Mesodermal cell (in vitro differentiated cells): Measurements from ENCODE around the gene KRTAP9-6.

ENCODE experiments used
- H3K27ac ChIP-seq: 2 replicates; pipeline ENCODE4 v1.7.0; 2013; ENCODE audit warnings: mild to moderate bottlenecking, low read depth, low read length, moderate library complexity; ENCODE audit not compliant: severe bottlenecking
- H3K36me3 ChIP-seq: 2 replicates; pipeline ENCODE4 v1.7.1; 2013; ENCODE audit warnings: mild to moderate bottlenecking, low read length, moderate library complexity; ENCODE audit not compliant: control insufficient read depth, insufficient read depth
- H3K4me1 ChIP-seq: one replicate; pipeline ENCODE4 v1.7.1; 2013; ENCODE audit warnings: mild to moderate bottlenecking, low read length; ENCODE audit not compliant: insufficient read depth, control insufficient read depth, poor library complexity, severe bottlenecking
- H3K4me3 ChIP-seq: 2 replicates; pipeline ENCODE4 v1.7.0; 2013; ENCODE audit warnings: low read length, control low read depth, mild to moderate bottlenecking; ENCODE audit not compliant: insufficient read depth, poor library complexity, severe bottlenecking; ENCODE audit errors: extremely low read depth
- H3K9me3 ChIP-seq: 2 replicates; pipeline ENCODE4 v1.7.1; 2013; ENCODE audit warnings: mild to moderate bottlenecking, low read length, moderate library complexity; ENCODE audit not compliant: control insufficient read depth
- WGBS, 2 experiments: methylation state at CpG; one replicate each; pipeline ENCODE4 v1.1.5; 2013; ENCODE audit warnings: missing lambda C conversion rate in 2 of 2; ENCODE audit not compliant: insufficient coverage in 2 of 2; 5-methylcytosine and 5-hydroxymethylcytosine counted together

The KRTAP9-6 gene

GRCh38 chr17:41301204-41301790, 36.1 kb downstream of the KRTAP9-6 start:
- Histone ChIP-seq H3K9me3 (no peaks in the 10 kb centered on the region), H3K4me3 (no peak overlapping the region), H3K36me3 (no peaks in the 10 kb centered on the region), H3K27ac (no peak overlapping the region), H3K4me1 (no peaks in the 10 kb centered on the region)
- WGBS, 2 experiments = 83% methylated on average over 4 of the region's 5 CpGs

- no peak within 1 kb of the TSS for H3K27ac ChIP-seq
- no peaks in the 10 kb centered on the region for H3K36me3 ChIP-seq
- WGBS, 2 experiments = 84 to 89% methylated on average over 9 to 11 of the region's 11 CpGs
- no peak within 1 kb of the TSS for H3K4me3 ChIP-seq
- H3K9me3 ChIP-seq = no peaks in the 10 kb centered on the region
- H3K4me1 ChIP-seq = no peaks in the 10 kb centered on the region
Observed at GRCh38 chr17:41301916-41302901, 37.0 kb downstream of the KRTAP9-6 start, which contains the start of gene KRTAP29-1. KRTAP29-1 (minus strand) TSS chr17:41302851; CDS start chr17:41302851, 0 bp downstream.

GRCh38 chr17:41302981-41303380, 37.8 kb downstream of the KRTAP9-6 start:
- H3K4me3 ChIP-seq = no peak overlapping the region
- H3K4me1 ChIP-seq = no peaks in the 10 kb centered on the region
- 92 to 100% methylated on average over 3 of the region's 4 CpGs for WGBS, 2 experiments

GRCh38 chr17:41304091-41304490, 38.9 kb downstream of the KRTAP9-6 start:
- WGBS, 2 experiments = 50 to 94% methylated on average over 2 to 6 of the region's 12 CpGs
- H3K36me3 ChIP-seq = no peaks in the 10 kb centered on the region

More at GRCh38 chr17:41302981-41303380, 37.8 kb downstream of the KRTAP9-6 start:
- Histone ChIP-seq H3K36me3 (no peaks in the 10 kb centered on the region), H3K27ac (no peak overlapping the region), H3K9me3 (no peaks in the 10 kb centered on the region)

GRCh38 chr17:41307647-41308046, 42.5 kb downstream of the KRTAP9-6 start:
- no peaks in the 10 kb centered on the region for H3K9me3 ChIP-seq
- no peaks in the 10 kb centered on the region for H3K36me3 ChIP-seq
- WGBS, 2 experiments = 92 to 93% methylated on average over 8 to 9 of the region's 9 CpGs
- H3K4me3 ChIP-seq = no peak overlapping the region
- H3K4me1 ChIP-seq = no peaks in the 10 kb centered on the region
- no peak overlapping the region for H3K27ac ChIP-seq

More at GRCh38 chr17:41304091-41304490, 38.9 kb downstream of the KRTAP9-6 start:
- Histone ChIP-seq H3K4me1 (no peaks in the 10 kb centered on the region), H3K9me3 (no peaks in the 10 kb centered on the region), H3K27ac (no peak overlapping the region), H3K4me3 (no peak overlapping the region)

- WGBS, 2 experiments = 86% methylated on average over 10 of the region's 10 CpGs
- Histone ChIP-seq H3K4me1 (no peaks in the 10 kb centered on the region), H3K36me3 (no peaks in the 10 kb centered on the region), H3K4me3 (no peak overlapping the region), H3K27ac (no peak overlapping the region), H3K9me3 (no peaks in the 10 kb centered on the region)
Observed at GRCh38 chr17:41308251-41308917, 43.2 kb downstream of the KRTAP9-6 start.

GRCh38 chr17:41308918-41309359, 43.8 kb downstream of the KRTAP9-6 start, which contains the start of gene KRTAP16-1:
KRTAP16-1 (minus strand) TSS chr17:41309309; CDS start chr17:41309253, 56 bp downstream.
- no peak within 1 kb of the TSS for H3K4me3 ChIP-seq
- no peaks in the 10 kb centered on the region for H3K9me3 ChIP-seq

GRCh38 chr17:41311111-41311510, 45.9 kb downstream of the KRTAP9-6 start:
- H3K4me3 ChIP-seq = no peak overlapping the region
- H3K36me3 ChIP-seq = no peaks in the 10 kb centered on the region
- H3K27ac ChIP-seq = no peak overlapping the region
- 71 to 80% methylated on average over 1 of the region's 1 CpG for WGBS, 2 experiments
- H3K9me3 ChIP-seq = no peaks in the 10 kb centered on the region
- no peaks in the 10 kb centered on the region for H3K4me1 ChIP-seq

More at GRCh38 chr17:41308918-41309359, 43.8 kb downstream of the KRTAP9-6 start, which contains the start of gene KRTAP16-1:
- no peaks in the 10 kb centered on the region for H3K4me1 ChIP-seq
- WGBS, 2 experiments = 87 to 88% methylated on average over 6 to 7 of the region's 7 CpGs
- no peak within 1 kb of the TSS for H3K27ac ChIP-seq
- no peaks in the 10 kb centered on the region for H3K36me3 ChIP-seq

- Histone ChIP-seq H3K4me1 (no peaks in the 10 kb centered on the region), H3K9me3 (peaks cover 11% of the 10 kb centered on the region), H3K27ac (no peak within 1 kb of the TSS), H3K36me3 (no peaks in the 10 kb centered on the region), H3K4me3 (no peak within 1 kb of the TSS)
- 88 to 90% methylated on average over 11 to 18 of the region's 24 CpGs for WGBS, 2 experiments
Observed at GRCh38 chr17:41315204-41315794, 50.1 kb downstream of the KRTAP9-6 start, which contains the start of gene KRTAP17-1. KRTAP17-1 (minus strand) TSS chr17:41315710; CDS start chr17:41315650, 60 bp downstream.
